ENCODE measurements around the gene RNF157. TPM values are rescaled to one million over a fixed set of nuclear protein-coding genes. Genes with fewer than 3 reads are reported as not detected.

Gene RNF157
- total RNA-seq (2014; rRNA removed; shearing (Covaris generic)) = 3.3 and 3.5 TPM in 2 replicates

DNA sequence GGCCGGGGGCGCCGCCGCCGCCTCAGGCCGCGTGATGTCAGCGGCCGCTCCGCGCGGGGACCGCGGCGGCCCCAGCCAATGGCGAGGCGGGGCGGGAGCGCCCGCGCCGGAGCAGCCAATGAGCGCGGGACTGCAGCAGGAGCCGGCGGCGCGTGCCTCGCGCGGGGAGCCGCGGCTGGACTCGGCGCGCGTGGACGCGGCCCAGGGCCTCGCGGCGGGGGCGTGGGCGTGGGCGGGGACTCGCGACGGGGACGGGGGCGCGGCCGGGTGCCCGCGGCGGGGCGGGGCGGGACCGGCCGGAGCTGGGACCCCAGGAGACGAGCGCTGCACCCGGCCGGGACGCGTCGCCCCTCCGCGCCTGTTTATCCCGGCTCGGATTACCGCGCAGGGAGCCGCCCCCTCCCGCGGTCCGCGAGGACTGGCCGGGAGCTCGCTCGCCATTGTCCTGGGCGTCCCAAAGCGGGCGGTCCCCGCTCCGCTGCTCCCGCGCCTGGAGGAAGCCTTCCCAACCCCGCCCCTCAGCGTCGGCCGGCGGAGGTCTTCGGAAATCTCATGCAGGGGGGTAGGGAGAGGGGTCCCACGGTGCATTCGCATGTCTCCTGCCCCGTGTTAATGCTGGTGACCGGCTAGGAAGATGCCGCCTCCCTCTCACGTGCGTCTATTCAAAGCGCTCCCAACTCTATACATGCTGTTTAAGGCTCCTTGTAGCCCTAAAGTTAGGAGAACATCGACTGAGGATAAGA, at the start of gene RNF157:
TSS of gene RNF157 (minus strand) at position 33 of the 743 bp plus-strand sequence. CDS start 253 bp downstream, outside the sequence.
- Histone ChIP-seq H3K4me1 (peaks cover 12% of the 10 kb centered on the region), H3K27me3 (peaks cover 2% of the 10 kb centered on the region; the same call in 1 of the 2 replicates), H3K36me3 (no peaks in the 10 kb centered on the region), H3K9me3 (replicated peaks) (0 out of 2 replicates have a peak, but pooled peaks cover 3% of the 10 kb centered on the region), H3K27ac (peak within 1 kb of the TSS; percentile 28), H3K4me3 (peak within 1 kb of the TSS; percentile 65)
- peak; percentile 89 to 91 for DNase-seq

DNA sequence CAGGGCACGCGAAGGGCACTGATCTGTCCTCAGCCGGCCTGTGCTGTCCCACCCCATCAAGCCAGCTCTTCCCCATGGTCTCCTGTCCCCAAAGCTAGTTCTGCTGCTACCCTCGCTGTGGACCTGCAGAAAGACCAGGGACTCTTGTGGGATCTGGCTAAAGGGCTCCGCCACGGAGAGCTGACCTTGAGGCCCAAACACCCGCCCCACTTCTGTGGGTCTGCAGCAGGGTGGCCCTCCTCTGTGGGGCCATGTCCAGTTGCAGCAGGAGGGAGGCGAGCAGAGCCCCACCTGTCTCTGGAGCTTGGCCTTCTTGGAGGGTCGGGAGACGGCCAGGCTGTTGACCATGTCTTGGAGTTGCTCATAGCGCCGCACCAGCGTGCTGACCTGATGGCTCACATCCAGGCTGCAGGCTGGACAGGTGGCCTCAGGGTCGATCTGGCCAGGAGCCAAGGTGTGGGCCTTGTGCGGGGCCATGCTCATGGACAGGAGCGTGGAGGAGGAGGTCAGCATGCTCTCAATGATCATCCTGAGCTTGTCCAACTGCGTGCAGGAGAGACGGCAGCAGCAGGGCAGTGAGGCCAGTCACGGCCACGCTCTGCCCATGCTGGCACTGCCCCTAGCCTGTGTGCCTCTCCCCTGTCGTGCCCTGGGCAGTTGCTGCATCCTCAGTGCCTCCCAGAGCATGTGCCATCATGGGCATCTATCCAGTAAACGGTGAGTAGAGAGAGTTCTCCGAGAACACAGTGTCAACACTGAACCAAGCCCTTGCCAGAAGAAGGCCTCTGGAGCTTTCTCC, 41.5 kb upstream of the RNF157 start:
- no peak overlapping the region for H3K27ac ChIP-seq
- H3K36me3 ChIP-seq = no peaks in the 10 kb centered on the region
- peaks cover 28% of the 10 kb centered on the region for H3K4me1 ChIP-seq
- H3K4me3 ChIP-seq = no peak overlapping the region
- no peaks in the 10 kb centered on the region for H3K9me3 ChIP-seq (replicated peaks)
- no peaks in the 10 kb centered on the region for H3K27me3 ChIP-seq
- no peak for DNase-seq

DNA sequence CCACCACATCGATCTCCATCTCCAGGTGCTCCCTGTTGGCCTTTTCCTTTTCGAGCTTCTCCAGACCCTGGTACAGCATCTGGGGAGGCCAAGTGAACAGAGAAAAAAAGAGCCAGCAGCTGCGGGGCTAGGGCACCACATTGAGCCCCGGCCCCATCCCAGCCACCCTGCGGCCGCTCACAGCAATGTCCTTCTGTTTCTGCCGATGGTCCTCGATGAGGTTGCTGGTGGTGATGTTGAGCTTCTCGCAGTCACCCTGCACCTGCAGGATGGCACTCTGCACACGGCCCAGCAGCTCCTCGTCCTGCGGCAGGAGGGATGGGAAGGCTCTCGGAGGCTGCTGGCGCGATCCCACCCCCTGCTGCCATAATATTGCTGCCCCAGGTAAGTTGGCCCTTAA, 40.4 kb upstream of the RNF157 start:
- H3K27ac ChIP-seq = no peak overlapping the region
- H3K4me1 ChIP-seq = peaks cover 40% of the 10 kb centered on the region
- H3K27me3 ChIP-seq = no peaks in the 10 kb centered on the region
- no peak for DNase-seq
- H3K9me3 ChIP-seq (replicated peaks) = no peaks in the 10 kb centered on the region
- H3K36me3 ChIP-seq = no peaks in the 10 kb centered on the region
- no peak overlapping the region for H3K4me3 ChIP-seq

DNA sequence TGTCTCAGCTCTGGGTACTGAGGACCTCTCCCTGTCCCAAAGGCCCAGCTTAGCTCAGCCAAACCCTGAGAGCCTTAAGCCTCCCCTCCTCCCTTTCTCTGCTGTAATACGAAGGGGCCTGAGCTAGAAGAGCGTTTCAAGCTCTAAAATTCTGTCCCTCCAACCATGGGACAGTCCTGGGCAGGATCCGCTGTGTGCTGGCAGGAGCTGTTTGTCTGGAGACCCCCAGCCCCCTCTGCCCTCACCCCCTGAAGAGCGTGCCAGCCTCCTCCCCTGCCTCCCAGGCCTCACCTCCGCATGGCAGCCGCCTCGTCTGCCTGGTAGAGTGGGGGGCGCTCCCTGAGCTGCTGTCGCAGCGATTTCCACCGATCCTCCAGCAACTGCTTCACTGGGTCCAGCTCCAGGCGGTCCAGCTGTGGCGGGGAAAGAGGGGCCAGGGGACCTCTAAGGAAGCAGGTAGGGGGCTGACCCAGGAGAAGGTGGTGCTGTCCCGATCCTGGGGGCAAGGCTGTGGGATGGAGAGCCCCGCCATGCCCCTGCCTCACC, 39.5 kb upstream of the RNF157 start:
- Histone ChIP-seq H3K36me3 (no peaks in the 10 kb centered on the region), H3K9me3 (replicated peaks) (no peaks in the 10 kb centered on the region), H3K4me3 (no peak overlapping the region), H3K27me3 (no peaks in the 10 kb centered on the region), H3K4me1 (peaks cover 45% of the 10 kb centered on the region), H3K27ac (no peak overlapping the region)
- no peak for DNase-seq

DNA sequence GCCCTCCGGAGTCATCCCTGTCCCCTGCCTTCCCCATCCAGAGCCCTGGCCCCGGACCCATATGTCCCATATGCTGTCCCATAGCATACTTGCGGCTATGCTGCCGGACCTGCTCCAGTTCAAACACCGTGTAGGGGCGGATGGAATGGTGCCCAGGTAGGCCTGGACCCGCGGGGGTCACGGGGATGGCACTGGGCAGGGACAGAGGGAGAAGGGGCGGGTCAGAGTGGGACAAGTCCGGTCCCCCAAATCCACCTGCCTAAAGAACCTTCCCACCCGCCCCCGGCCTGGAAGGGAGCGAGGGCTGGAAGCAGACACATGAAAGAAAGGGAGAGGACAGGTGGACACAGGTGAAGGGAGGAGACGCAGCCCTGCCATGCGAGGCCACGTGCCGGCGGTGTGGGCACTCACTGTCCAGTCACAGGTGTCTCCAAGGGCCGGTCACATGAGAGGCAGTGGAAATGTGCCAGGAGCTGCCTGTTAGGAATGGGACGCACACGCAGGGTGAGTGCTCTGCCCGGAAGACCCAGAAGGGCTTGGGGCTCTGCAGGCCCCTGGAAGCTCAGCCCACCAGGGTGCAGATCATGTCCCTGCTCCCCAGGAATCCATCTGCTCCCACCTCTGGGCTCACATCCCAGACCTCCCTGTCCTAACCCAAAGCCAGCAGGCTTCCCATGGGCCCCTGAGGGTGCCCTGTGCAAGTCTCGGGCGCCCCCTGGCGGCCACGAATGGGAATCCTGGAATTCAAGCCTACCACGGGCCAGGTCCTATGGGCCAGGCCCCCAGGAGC, 38.9 kb upstream of the RNF157 start:
- no peaks in the 10 kb centered on the region for H3K27me3 ChIP-seq
- peaks cover 45% of the 10 kb centered on the region for H3K4me1 ChIP-seq
- H3K36me3 ChIP-seq = no peaks in the 10 kb centered on the region
- H3K27ac ChIP-seq = no peak overlapping the region
- DNase-seq = peak; percentile 94 to 97
- H3K9me3 ChIP-seq (replicated peaks) = no peaks in the 10 kb centered on the region
- H3K4me3 ChIP-seq = no peak overlapping the region

DNA sequence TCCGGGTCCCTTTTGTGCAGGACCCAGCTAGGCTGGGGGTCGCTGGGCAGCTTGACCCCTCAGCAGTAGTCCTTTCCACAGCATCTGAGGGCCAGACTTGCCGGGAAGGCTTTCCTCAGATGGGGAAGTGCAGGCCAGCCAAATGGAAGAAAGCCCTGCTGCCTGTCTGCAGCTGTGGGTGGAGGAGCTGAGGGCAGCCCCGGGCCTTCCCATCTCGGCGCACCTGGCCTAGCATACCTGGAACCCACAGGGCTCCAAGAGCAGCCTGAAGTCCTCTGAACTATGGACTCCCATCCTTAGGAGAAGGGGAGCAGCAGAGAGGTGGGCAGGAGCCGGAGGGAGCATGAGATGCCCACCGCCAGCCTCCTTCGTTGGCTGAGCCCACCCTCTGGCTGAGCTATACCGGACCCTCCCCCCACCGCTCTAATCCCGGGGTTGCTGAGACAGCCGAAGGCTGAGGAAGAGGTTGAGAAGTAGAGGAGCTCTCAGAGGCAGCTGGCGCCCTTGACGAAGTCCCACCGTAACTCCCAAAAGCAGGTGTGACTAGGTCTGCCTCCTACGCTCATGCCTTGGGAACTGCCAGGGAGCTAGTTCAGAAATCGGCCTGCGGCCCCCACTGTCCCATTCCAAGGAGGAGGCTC, 38.1 kb upstream of the RNF157 start:
- Histone ChIP-seq H3K27ac (no peak overlapping the region), H3K9me3 (replicated peaks) (no peaks in the 10 kb centered on the region), H3K27me3 (no peaks in the 10 kb centered on the region), H3K36me3 (no peaks in the 10 kb centered on the region), H3K4me1 (peaks cover 43% of the 10 kb centered on the region), H3K4me3 (no peak overlapping the region)
- DNase-seq = no peak

DNA sequence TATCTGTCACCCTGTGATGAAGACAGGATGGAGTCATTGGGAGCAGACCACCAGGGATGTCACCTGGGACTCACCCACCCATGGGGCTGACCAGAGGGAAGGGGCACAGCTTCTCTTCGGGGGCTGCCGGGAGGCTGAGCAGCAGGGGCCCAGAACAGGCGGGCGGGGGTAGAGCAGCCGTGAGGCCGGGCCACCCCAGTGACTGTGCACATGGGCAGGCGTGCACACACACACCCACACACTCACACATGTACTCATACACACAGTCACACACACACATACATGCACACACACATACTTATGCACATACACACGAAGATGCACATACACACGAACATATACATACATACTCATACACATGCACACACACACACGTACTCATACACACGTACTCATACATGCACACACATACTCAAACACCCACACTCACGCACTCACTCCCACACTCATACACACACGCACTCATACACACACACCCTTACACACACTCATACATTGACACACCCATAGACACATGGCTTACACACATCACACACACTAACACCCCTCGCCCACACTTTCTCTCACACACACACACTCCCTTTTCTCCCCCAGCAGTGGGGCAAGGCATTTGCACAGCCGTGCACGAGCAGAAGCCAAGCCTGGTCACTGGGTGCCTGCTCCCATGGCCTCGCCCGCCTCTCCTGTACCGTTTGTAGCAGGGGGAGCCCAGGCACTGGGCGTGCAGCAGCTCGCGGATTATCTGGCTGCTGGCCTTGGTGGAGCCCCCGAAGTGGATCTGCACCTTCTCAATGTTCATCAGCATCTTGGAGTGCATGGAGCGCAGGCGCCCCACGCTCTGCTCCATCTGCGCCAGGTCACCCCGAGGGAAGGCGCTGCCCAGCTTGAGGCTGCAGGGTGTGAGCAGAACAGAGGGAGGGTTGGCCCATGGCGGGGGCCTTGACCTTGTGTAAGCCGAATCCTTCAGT, 37.3 kb upstream of the RNF157 start:
- no peaks in the 10 kb centered on the region for H3K9me3 ChIP-seq (replicated peaks)
- DNase-seq = no peak
- no peak overlapping the region for H3K4me3 ChIP-seq
- H3K4me1 ChIP-seq = peaks cover 42% of the 10 kb centered on the region
- H3K27me3 ChIP-seq = no peaks in the 10 kb centered on the region
- peaks cover 3% of the 10 kb centered on the region; the same call in 1 of the 2 replicates for H3K36me3 ChIP-seq
- H3K27ac ChIP-seq = peak overlapping the region; percentile 67

DNA sequence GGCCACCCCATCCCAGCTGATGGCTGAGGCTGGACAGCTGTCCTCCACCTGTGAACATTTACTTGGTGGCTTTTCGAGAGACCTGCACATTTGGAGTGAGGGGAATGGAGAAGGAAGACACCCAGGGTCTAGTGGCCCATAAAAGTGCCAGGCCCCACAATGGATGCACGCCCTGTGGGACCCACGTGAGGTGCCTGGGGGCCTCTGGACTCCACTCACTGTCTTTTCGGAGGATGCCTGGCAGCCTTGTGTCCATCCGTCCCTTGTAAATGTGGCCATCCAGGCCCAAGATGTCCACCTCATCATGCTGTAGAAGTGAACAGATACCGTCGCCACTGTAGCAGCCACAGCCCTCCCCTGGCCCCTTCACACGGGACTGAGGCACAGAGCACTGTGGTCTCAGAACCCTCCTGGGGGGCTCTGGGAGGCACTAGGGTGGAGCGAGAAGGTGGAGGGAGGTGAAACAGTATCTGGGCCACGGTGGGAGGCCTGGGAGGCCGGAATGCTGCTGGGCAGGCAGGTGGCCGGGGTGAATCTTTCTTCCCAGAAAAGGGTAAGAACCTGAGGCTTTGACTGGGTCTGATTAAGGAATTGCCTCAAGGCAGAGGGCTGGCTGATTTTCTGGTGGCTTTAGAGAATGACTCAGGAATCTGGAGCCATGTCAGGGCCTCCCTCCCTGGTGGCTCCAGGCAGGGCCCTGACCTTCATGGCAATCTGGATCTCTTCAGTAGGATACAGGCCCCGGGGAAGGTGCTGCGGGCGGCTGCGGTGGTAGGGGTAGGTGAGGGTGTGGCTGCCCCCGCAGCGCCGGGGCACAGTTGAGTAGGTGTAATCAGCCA, 36.4 kb upstream of the RNF157 start:
- Histone ChIP-seq H3K27me3 (no peaks in the 10 kb centered on the region), H3K36me3 (peaks cover 3% of the 10 kb centered on the region), H3K9me3 (replicated peaks) (no peaks in the 10 kb centered on the region), H3K4me3 (peak overlapping the region; percentile 21), H3K27ac (peak overlapping the region; percentile 67), H3K4me1 (peaks cover 51% of the 10 kb centered on the region)
- peak; percentile 91 to 95 for DNase-seq

DNA sequence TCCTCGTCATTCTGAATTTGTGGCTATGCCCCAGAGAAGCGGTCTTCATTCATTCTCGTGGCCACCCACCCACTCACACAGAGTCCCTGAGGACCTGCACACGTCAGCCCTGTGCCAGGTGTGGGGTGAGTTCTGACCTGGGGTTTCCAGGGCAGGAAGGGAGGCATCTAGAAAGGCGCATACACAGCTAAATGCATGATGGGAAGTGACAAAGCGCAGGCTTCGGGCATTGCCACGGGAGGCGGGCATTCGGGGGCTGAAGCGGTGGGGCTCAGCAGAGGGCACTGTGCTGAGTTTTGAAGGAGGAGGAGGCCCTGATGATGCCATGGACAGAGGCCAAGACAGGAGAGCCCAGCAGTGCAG, 35.8 kb upstream of the RNF157 start:
- Histone ChIP-seq H3K36me3 (peaks cover 9% of the 10 kb centered on the region), H3K27me3 (no peaks in the 10 kb centered on the region), H3K9me3 (replicated peaks) (no peaks in the 10 kb centered on the region), H3K4me1 (peaks cover 57% of the 10 kb centered on the region), H3K27ac (peak overlapping the region; percentile 67), H3K4me3 (peak overlapping the region; percentile 21)
- DNase-seq = no peak

DNA sequence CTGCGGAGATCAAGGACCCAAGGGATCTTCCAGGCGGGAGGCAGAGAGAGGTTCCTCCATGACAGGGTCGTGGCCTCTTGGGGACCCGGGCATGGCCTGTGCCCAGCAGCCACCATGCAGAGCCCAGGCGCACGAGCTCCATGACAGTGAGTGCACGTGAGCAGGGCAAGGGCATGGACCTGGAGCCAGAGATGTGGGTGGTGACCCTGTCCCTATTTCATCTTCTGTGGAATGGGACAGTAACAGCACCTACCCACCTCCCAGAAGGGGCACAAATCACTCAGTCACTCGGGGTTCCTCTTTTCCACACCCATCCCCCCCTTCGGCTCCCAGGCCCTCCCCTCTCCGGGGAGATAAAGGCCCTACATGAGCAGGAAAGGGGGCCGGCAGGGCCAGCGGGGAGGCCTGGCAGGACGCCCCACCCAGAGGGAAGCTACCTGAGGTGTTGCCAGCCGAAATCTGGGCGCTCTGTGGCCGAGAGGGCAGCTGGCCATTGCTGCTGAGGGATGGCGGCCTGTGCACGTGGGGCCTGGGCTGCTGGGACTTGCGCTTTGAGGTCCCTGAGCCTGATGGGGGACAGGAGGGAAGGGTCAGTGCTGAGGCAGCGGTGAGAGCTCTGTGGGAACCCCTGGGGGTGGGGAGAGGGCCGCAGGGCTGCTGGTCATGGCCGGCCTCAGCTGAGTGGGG, 35.2 kb upstream of the RNF157 start:
- peak overlapping the region; percentile 67 for H3K27ac ChIP-seq
- H3K4me1 ChIP-seq = peaks cover 63% of the 10 kb centered on the region
- no peaks in the 10 kb centered on the region for H3K27me3 ChIP-seq
- no peak for DNase-seq
- no peak overlapping the region for H3K4me3 ChIP-seq
- H3K9me3 ChIP-seq (replicated peaks) = no peaks in the 10 kb centered on the region
- peaks cover 15% of the 10 kb centered on the region for H3K36me3 ChIP-seq

DNA sequence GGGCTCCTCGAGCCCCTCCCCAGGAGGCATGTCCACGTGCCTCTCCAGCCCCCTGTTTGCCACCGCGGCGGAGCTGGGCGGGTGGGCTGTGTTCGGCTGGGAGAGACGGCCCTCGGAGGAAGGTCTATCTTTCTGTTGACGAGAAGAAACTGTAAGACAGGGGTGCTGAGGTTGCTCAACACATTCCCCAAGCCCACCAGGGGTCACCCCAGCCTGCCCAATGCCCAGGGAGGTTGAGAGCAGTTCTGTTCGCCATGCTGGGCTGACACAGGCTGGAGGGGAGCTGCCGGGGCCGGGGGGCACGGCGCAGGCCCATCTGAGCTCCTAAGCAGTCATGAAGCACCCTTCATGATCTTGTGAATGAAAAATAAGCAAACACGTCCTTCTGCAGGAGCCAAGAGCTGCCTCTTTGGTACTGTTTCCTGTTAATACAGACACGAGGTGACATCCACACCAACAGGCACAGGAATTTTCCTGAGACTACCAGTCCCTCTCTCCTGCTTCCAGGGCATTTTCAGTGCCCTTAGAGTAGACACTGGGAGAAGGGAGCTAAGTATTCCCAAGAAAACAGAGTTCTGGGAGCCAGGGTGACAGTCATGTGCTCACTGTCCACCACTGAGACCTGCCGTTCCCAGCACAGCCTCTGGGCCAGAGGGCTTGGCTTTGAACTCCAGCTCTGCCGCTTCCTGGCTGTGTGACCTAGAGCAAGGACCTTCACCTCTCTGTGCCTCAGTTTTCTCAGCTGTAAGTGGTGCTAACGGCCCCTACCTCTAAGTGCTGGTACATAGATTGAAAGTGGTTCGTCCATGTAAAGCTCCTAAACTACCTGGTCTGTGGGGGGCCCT, 34.0 kb upstream of the RNF157 start:
- peaks cover 21% of the 10 kb centered on the region for H3K36me3 ChIP-seq
- peaks cover 71% of the 10 kb centered on the region for H3K4me1 ChIP-seq
- DNase-seq = no peak
- no peaks in the 10 kb centered on the region for H3K27me3 ChIP-seq
- H3K27ac ChIP-seq = no peak overlapping the region
- H3K4me3 ChIP-seq = no peak overlapping the region
- H3K9me3 ChIP-seq (replicated peaks) = no peaks in the 10 kb centered on the region
